ENCODE data around the gene RPS21. TPM values are rescaled to one million over a fixed set of nuclear protein-coding genes. Genes with fewer than 3 reads are reported as not detected.

RPS21 gene
- total RNA-seq, 1 experiment from 2014 or later: 2,488 TPM

GRCh38 chr20:62398120-62398821 is 11.4 kb downstream of the RPS21 start:
- ChIA-PET CTCF (no interaction called here), RAD21 (ENCODE audit: low non-redundant PET in 1 of 2, low total read pairs in 2 of 2, uncharacterized antibody in 2 of 2, unreplicated experiment in 2 of 2) (no interaction called here), POLR2A (no interaction called here)
- ATAC-seq (no peak), DNase-seq (ENCODE audit: low read depth, low spot score) (no peak)
- intact Hi-C loops (cut with micrococcal nuclease): no loop called here
- H3K9me3 ChIP-seq (ENCODE audit: control insufficient read depth in 1 of 2, insufficient read depth in 1 of 2, low read depth in 1 of 2, low read length in 2 of 2): no peaks in the 10 kb centered on the region
- H3K36me3 ChIP-seq (ENCODE audit: control insufficient read depth in 1 of 2, insufficient read depth in 2 of 2, low read length in 2 of 2): no peaks in the 10 kb centered on the region
- no TSS peak for BruUV-seq (replicated peaks)
- no peak overlapping the region for H3K4me3 ChIP-seq (replicated peaks in 1 of 2; ENCODE audit: low read depth in 1 of 2, low read length in 2 of 2)
- no peaks in the 10 kb centered on the region for H3K4me1 ChIP-seq (ENCODE audit: control insufficient read depth in 1 of 2, insufficient read depth in 2 of 2, low read length in 2 of 2)
- H3K27me3 ChIP-seq (ENCODE audit: insufficient read depth, low read length): no peaks in the 10 kb centered on the region
- H2AFZ ChIP-seq (ENCODE audit: low read depth, low read length, poor library complexity, severe bottlenecking): no peak overlapping the region
- no peaks in the 10 kb centered on the region for H4K20me1 ChIP-seq (ENCODE audit: insufficient read depth)
- no peak overlapping the region for H3K9ac ChIP-seq (ENCODE audit: low read length)
- H3K4me2 ChIP-seq (ENCODE audit: low read length): no peak overlapping the region
- no peak overlapping the region for H3K27ac ChIP-seq (ENCODE audit: low read depth, low read length)
- H3K79me2 ChIP-seq (ENCODE audit: insufficient read depth, low read length): no peaks in the 10 kb centered on the region
- no peak for TF ChIP-seq REST (IDR thresholded peaks at IDR 0.05; ENCODE audit: low read depth)
- TF ChIP-seq ELF1 (IDR thresholded peaks at IDR 0.05; ENCODE audit: borderline replicate concordance, low read depth): no peak
- no peak for TF ChIP-seq ZNF274 (IDR thresholded peaks at IDR 0.05; ENCODE audit: low read depth, low read length)
- TF ChIP-seq ATF3 (IDR thresholded peaks at IDR 0.05): no peak
- no peak for TF ChIP-seq CEBPB (IDR thresholded peaks at IDR 0.05; ENCODE audit: low read depth)
- TF ChIP-seq SP1 (IDR thresholded peaks at IDR 0.05; ENCODE audit: low read depth): no peak
- TF ChIP-seq RAD21 (IDR thresholded peaks at IDR 0.05; ENCODE audit: low read depth): no peak
- TF ChIP-seq JUND (IDR thresholded peaks at IDR 0.05): no peak
- no peak for TF ChIP-seq EZH2 (IDR thresholded peaks at IDR 0.05)
- TF ChIP-seq EZH2phosphoT487 (IDR thresholded peaks at IDR 0.05; ENCODE audit: borderline replicate concordance): no peak
- TF ChIP-seq SRF (IDR thresholded peaks at IDR 0.05; ENCODE audit: low read depth): no peak
- TF ChIP-seq MAX (IDR thresholded peaks at IDR 0.05): no peak
- no peak for TF ChIP-seq ZFX (IDR thresholded peaks at IDR 0.05)
- no peak for TF ChIP-seq ZBTB33 (IDR thresholded peaks at IDR 0.05; ENCODE audit: extremely low read depth, insufficient replicate concordance, low read length)
- no peak for TF ChIP-seq CBX3 (IDR thresholded peaks at IDR 0.05; ENCODE audit: low read depth)
- TF ChIP-seq EGR1 (IDR thresholded peaks at IDR 0.05; ENCODE audit: low read depth): no peak
- H3K9me2 ChIP-seq (ENCODE audit: insufficient read depth): no peaks in the 10 kb centered on the region

Measured in HCT116 (cell line).